AG04450 (cell line): ENCODE results near the gene PPFIBP2. TPM values are rescaled to one million over a fixed set of nuclear protein-coding genes. Genes with fewer than 3 reads are reported as not detected.

Source experiments
- CTCF ChIA-PET: fragments of 300-600, 350-600 bp; formaldehyde crosslinking; extraction: SDS; loops from one replicate; lab custom pipeline; 2022; ENCODE audit warnings: antibody characterized with exemption, inconsistent platforms; lab: Charles Lee
- POLR2A ChIA-PET: fragments of 350-600 bp; formaldehyde crosslinking; extraction: SDS; loops from one replicate; lab custom pipeline; 2021; ENCODE audit warnings: antibody characterized with exemption, inconsistent platforms; lab: Yijun Ruan, JAX
- DNase-seq: peaks from one replicate; pipeline ENCODE4 v3.0.0-alpha.2; 2011; ENCODE audit warnings: low read depth, low spot score
- H3K27ac ChIP-seq: one replicate; pipeline ENCODE4 v1.5.1; 2012; ENCODE audit warnings: low read depth, low read length, control low read depth
- H3K27me3 ChIP-seq: one replicate; pipeline ENCODE4 v1.6.0; 2012; ENCODE audit warnings: low read length; ENCODE audit not compliant: control insufficient read depth, insufficient read depth
- H3K4me3 ChIP-seq: 2 replicates; pipeline ENCODE4 v1.5.1; 2011; ENCODE audit warnings: mild to moderate bottlenecking, low read depth, low read length, control low read depth
- H3K9me3 ChIP-seq: 2 replicates; pipeline ENCODE4 v1.5.1; 2012; ENCODE audit warnings: low read length; ENCODE audit not compliant: control insufficient read depth, insufficient read depth
- CTCF ChIP-seq: IDR thresholded peaks from 2 replicates; pipeline ENCODE4 v1.5.1; 2011; ENCODE audit warnings: low read depth, low read length, control low read depth, inconsistent platforms
- polyA plus RNA-seq: library from polyadenylated mRNA; depleted of rRNA; stranded (reverse); fragments of >200 nt; gene quantifications from 2 replicates; pipeline ENCODE4 v1.2.3, GENCODE V29; 2011

PPFIBP2 gene
- polyA plus RNA-seq, 1 experiment, result 4.1 TPM

DNA sequence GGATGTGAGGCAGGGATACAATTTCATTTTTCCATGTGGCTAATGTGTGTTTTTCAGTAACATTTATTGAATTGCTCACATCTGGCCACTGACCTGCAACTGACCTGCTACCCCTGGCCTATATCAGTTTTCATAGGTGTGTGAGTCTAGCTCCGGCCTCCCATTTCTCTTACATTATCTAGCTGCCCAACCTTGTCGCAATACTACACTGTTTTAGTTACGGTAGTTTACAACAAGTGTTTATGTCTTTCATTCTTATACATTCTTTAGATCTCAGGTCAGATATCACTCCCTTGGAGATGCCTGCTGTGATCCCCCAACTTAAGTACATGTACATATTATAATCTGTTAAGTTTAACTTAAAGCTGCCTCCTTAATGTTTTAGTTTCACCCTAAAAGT, 161.8 kb downstream of the PPFIBP2 start:
- CTCF ChIA-PET, result interaction anchor here (1.5 to 2.9 kb wide), 4 partner anchors 10 to 104 kb away, joined by 7 to 16 read pairs (median 12); no protein-coding TSS in a partner anchor
- DNase-seq, result no peak

DNA sequence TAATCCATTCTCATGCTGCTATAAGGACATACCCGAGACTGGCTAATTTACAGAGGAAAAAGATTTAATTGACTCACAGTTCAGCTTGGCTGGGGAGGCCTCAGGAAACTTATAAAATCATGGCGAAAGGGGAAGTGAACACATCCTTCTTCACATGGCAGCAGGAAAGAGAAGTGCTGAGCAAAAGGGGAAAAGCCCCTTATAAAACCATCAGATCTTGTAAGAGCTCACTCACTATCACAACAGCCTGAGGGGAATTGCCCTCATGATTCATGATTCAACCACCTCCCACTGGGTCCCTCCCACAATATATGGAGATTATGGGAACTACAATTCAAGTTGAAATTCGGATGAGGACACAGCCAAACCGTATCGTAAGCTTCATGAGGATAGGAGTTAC, 163.3 kb downstream of the PPFIBP2 start:
- Histone ChIP-seq H3K9me3 (no peaks in the 10 kb centered on the region; the same call in 1 of the 2 replicates), H3K4me3 (no peak overlapping the region), H3K27me3 (peaks cover 35% of the 10 kb centered on the region), H3K27ac (no peak overlapping the region)
- DNase-seq, result no peak
- no peak for TF ChIP-seq CTCF
- ChIA-PET CTCF (interaction anchor here (0.6 to 2.9 kb wide), 7 partner anchors 11 to 219 kb away, joined by 4 to 16 read pairs (median 7); partner anchors contain the start of gene PPFIBP2), POLR2A (no interaction called here)

More for the DNA sequence above, 161.8 kb downstream of the PPFIBP2 start:
- Histone ChIP-seq H3K9me3 (no peaks in the 10 kb centered on the region; the same call in 1 of the 2 replicates), H3K27me3 (peaks cover 29% of the 10 kb centered on the region), H3K27ac (no peak overlapping the region), H3K4me3 (no peak overlapping the region)
- no peak for TF ChIP-seq CTCF
- POLR2A ChIA-PET, result no interaction called here

DNA sequence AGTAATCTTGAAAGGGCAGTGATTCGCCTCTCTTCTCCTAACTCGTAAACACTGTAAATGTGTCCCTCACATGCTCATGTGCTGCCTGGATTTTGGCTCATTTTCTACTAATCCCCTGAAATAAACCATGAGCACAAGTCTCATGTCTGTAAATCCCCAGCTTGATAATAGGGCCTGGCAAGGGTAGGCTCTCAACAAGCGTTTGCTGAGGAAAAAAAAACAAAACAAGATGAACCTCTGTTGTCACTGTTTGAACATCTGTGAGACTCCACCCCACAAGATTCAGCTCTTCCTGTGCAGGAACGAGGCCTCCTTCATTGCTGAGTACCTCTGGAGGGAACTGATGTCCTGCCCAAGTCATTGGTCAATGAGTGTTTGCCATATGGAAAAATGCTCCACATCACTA, 164.0 kb downstream of the PPFIBP2 start:
- no peak for DNase-seq
- ChIA-PET CTCF (interaction anchor here (1.2 to 2.9 kb wide), 5 partner anchors 12 to 165 kb away, joined by 4 to 16 read pairs (median 10); partner anchors contain the start of gene PPFIBP2), POLR2A (no interaction called here)
- H3K27me3 ChIP-seq, result peaks cover 35% of the 10 kb centered on the region
- no peaks in the 10 kb centered on the region; the same call in 1 of the 2 replicates for H3K9me3 ChIP-seq
- H3K4me3 ChIP-seq, result no peak overlapping the region
- no peak overlapping the region for H3K27ac ChIP-seq
- TF ChIP-seq CTCF, result no peak

- CTCF ChIA-PET, result interaction anchor here (1.3 kb wide), 1 partner anchor 112 kb away, joined by 3 read pairs; no protein-coding TSS in a partner anchor
- no peak overlapping the region for H3K27ac ChIP-seq
- H3K9me3 ChIP-seq, result no peaks in the 10 kb centered on the region
- TF ChIP-seq CTCF, result no peak
- POLR2A ChIA-PET, result no interaction called here
- peaks cover 20% of the 10 kb centered on the region for H3K27me3 ChIP-seq
- DNase-seq, result no peak
- no peak overlapping the region for H3K4me3 ChIP-seq
These were observed 169.8 kb downstream of the PPFIBP2 start for GRCh38 chr11:7683571-7683970.

DNA sequence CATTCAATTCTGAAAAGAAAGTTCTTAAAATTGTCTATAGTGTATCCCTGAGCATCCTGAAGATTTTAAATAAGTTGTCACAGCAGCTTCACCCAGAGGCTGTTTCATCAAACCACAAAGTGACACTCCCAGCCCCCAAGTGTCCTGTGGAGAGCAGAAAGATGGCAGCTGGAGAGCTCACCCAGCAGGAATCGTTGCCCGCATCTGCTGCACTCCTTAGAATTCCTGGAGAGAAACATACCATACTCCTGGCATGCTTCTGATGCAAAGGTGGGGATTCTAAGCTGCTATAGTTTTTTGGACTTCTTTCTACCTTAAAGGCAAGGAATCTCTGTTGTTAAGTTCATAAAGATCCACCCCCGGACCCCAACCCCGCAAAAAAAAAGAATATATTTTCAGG, 173.0 kb downstream of the PPFIBP2 start:
- POLR2A ChIA-PET, result no interaction called here
- Histone ChIP-seq H3K9me3 (no peaks in the 10 kb centered on the region), H3K4me3 (no peak overlapping the region), H3K27ac (no peak overlapping the region), H3K27me3 (peaks cover 16% of the 10 kb centered on the region)
- no peak for TF ChIP-seq CTCF
- DNase-seq, result no peak
- CTCF ChIA-PET, result interaction anchor here (0.6 to 2.5 kb wide), 10 partner anchors 8 to 759 kb away, joined by 3 to 29 read pairs (median 3); no protein-coding TSS in a partner anchor
